ENCODE data around the gene FAM184A.

FAM184A gene

GRCh38 chr6:118934461-118935330 is 143.8 kb downstream of the FAM184A start, which contains the start of gene MCM9:
Gene MCM9 (minus strand): TSS chr6:118935159. CDS start chr6:118931723, 3,436 bp downstream.
- Histone ChIP-seq H3K27ac (peak within 1 kb of the TSS; percentile 50), H3K4me3 (ENCODE audit: low read depth, low read length) (peak within 1 kb of the TSS; percentile 85), H3K36me3 (replicated peaks) (no peaks in the 10 kb centered on the region), H3K27me3 (replicated peaks) (no peaks in the 10 kb centered on the region)
- in situ Hi-C loops (cut with HindIII; ENCODE audit: low pct_ligation_motif_present, low sequenced_read_pairs) = no loop called here
- DNase-seq = peak; percentile 69
- TF ChIP-seq CTCF (IDR thresholded peaks at IDR 0.05; ENCODE audit: low read depth, low read length, missing control alignments) = no peak

- TF ChIP-seq CTCF (IDR thresholded peaks at IDR 0.05; ENCODE audit: low read depth, low read length, missing control alignments) = no peak
- Histone ChIP-seq H3K27me3 (replicated peaks) (no peaks in the 10 kb centered on the region), H3K4me3 (ENCODE audit: low read depth, low read length) (peak overlapping the region; percentile 85), H3K27ac (no peak overlapping the region), H3K36me3 (replicated peaks) (no peaks in the 10 kb centered on the region)
- no peak for DNase-seq
- in situ Hi-C loops (cut with HindIII; ENCODE audit: low pct_ligation_motif_present, low sequenced_read_pairs) = no loop called here
Measured at GRCh38 chr6:118933855-118934460, 144.5 kb downstream of the FAM184A start.

GRCh38 chr6:118932421-118932820 is 146.0 kb downstream of the FAM184A start:
- H3K27me3 ChIP-seq (replicated peaks) = no peaks in the 10 kb centered on the region
- in situ Hi-C loops (cut with HindIII; ENCODE audit: low pct_ligation_motif_present, low sequenced_read_pairs) = no loop called here
- no peak overlapping the region for H3K4me3 ChIP-seq (ENCODE audit: low read depth, low read length)
- H3K27ac ChIP-seq = no peak overlapping the region
- no peaks in the 10 kb centered on the region for H3K36me3 ChIP-seq (replicated peaks)
- DNase-seq = no peak
- no peak for TF ChIP-seq CTCF (IDR thresholded peaks at IDR 0.05; ENCODE audit: low read depth, low read length, missing control alignments)

- Histone ChIP-seq H3K36me3 (replicated peaks) (no peaks in the 10 kb centered on the region), H3K27ac (no peak overlapping the region), H3K4me3 (ENCODE audit: low read depth, low read length) (no peak overlapping the region), H3K27me3 (replicated peaks) (no peaks in the 10 kb centered on the region)
- no peak for TF ChIP-seq CTCF (IDR thresholded peaks at IDR 0.05; ENCODE audit: low read depth, low read length, missing control alignments)
- no peak for DNase-seq
- in situ Hi-C loops (cut with HindIII; ENCODE audit: low pct_ligation_motif_present, low sequenced_read_pairs) = no loop called here
Measured at GRCh38 chr6:118931436-118931835, 147.0 kb downstream of the FAM184A start.

- in situ Hi-C loops (cut with HindIII; ENCODE audit: low pct_ligation_motif_present, low sequenced_read_pairs) = no loop called here
- DNase-seq = no peak
- H3K4me3 ChIP-seq (ENCODE audit: low read depth, low read length) = no peak overlapping the region
- peak; percentile 30 for TF ChIP-seq CTCF (IDR thresholded peaks at IDR 0.05; ENCODE audit: low read depth, low read length, missing control alignments)
- no peaks in the 10 kb centered on the region for H3K36me3 ChIP-seq (replicated peaks)
- no peaks in the 10 kb centered on the region for H3K27me3 ChIP-seq (replicated peaks)
- H3K27ac ChIP-seq = no peak overlapping the region
Measured at GRCh38 chr6:118930680-118931079, 147.8 kb downstream of the FAM184A start.
